DMS79 (cell line): ENCODE measurements around the gene TNN.

ENCODE experiments used
- DNase-seq: peaks from one replicate; lab custom pipeline; 2025; lab: John Stamatoyannopoulos, UW

TNN gene

DNA sequence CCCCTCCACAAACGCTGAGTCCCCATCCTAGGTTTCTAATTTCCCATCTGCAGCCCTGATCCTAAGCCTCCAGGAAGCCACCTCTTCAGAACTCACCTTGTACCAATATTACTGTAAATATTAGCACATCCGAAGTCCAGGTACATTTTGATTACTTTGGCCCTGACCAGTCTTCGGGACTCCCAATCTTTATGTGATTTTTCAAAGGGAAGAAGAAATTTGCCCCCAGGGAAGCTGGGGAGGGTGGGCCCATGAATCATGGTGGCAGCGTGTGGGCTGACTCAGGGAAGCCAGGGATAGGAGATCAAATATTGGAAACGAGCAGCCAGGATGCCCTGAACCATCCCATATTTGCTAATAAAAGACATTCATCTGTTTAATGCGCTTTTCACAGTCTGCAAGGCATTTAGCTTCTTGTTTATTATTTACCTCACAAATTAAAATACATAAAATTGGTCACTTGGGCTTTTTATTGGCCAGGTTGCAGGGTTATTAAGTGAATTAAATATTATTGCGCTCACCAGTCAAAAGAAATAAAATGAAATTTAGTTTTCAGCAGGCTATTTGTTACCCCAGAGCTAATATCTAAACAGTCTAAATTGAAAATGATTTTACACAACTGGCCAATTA, 78.4 kb downstream of the TNN start:
- no peak for DNase-seq

DNA sequence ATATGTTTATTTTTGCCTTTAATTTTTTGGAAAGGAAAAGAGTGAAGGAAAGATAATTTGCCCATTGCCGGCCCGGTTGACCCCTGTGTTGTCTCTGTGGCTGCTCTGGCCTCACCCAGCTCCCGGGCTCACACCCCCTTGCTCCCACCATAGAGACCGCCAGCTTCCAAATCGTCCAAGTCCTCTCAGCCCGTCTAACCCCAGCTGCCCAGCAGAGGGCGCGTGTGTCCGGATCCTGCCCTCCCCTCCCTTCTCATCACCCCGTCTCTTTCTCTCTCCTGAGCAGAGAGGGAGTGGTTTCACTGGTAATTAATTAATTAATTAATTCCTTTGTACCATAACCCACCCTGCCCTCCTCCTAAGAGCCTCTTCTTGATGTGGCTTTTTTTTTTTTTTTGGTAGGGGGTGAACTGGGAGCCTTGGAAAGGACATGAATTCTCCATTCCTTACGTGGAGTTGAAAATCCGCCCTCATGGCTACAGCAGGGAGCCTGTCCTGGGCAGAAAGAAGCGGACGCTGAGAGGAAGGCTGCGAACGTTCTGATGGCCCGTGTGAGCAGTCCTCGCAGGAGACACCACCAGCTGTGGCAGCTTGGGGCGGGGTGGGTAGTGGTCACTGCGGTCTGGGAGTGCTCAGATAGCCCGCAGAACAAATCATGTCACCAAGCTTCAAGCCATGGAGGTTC, 79.0 kb downstream of the TNN start:
- DNase-seq: peak; percentile 9

DNA sequence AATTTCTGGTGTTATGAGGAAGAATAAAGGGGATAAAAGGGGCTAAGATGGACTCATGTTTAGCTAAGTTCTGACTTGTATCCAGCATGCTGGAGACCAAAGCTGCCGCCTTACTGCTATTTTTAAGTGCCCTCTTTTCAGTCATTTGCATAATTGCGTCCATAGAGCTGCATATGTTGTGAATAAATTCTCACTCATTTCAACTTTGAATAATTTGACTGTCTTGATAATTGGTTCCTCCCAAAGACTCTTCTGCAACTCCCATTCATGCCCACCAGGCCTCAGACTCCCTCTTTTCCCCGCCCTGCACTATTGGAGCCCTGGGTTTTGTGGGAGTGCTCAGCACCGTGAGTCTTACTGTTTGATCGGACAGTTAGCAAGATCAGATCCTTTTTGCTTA, 79.9 kb downstream of the TNN start:
- no peak for DNase-seq

- no peak for DNase-seq
These were observed 80.4 kb downstream of the TNN start for GRCh38 chr1:175148068-175148467.

GRCh38 chr1:175150596-175151319, 83.1 kb downstream of the TNN start:
- no peak for DNase-seq

DNA sequence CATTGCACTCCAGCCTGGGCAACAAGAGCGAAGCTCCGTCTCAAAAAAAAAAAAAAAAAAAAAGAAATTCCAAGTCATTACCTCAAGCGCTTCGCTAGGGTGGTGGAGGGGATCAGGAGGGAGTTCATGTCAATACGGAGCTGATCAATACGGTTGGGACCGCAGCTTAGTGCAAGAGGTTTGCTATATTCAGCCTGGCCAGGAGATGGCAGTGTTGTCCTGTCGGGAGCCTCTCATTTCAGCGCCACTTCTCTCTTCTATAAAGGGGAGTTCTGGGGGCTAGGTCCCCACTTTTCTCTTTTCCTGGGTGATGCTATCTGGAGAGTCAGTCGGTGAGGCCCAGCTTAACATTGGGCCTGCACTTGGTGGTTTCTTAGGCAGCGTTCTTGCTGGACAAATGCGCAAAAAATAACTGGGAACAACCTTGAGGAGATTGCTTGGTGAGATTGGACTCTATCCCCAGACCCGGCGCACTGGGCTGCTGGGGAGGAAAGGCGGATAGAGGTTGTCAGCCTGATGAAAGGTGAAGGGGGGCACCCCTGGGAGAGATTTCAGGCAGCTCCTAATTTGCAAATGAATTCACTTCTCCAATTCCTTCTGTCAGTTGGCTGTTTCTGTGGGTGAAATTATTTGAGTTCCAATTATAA, 84.5 kb downstream of the TNN start:
- no peak for DNase-seq

GRCh38 chr1:175154629-175155472, 87.2 kb downstream of the TNN start:
- peak; percentile 24 for DNase-seq

DNA sequence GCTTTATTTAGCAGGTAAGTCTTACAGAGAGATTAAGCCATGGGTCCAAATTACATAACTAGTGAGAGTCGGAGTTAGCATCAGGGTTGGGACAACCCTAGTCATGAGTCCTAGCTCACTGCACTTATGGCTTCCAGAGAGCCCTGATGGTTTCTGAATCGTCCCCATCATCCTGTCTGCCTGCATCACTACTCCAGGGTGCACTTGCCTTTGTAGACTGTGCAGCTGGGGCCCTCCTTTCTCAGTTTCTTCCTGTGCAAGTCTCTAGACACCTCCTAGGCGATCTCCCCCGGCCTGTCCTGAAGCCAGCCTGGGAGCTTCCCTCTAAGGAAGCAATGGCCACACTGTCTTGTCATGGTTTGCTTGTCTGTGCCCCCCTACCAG, 87.8 kb downstream of the TNN start:
- DNase-seq: no peak

DNA sequence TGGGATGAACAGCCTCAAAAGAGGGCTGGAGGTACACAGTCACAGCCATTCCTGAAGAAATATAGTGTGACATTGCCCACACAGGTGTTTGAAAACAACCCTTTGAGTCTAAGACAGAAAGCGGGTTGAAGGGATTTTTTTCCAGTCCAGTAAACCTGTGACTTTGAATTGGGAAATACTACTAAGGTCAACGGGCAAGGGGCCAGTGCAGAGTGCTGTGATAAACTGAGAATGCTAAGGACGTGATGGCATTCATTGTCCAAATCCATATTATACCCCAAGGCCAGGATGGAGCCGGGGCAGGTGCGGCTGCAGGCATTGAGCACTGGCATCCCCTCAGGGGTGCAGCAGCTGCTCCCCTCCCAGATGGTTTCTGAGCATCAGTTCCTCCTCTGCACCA, 88.3 kb downstream of the TNN start:
- DNase-seq: no peak

DNA sequence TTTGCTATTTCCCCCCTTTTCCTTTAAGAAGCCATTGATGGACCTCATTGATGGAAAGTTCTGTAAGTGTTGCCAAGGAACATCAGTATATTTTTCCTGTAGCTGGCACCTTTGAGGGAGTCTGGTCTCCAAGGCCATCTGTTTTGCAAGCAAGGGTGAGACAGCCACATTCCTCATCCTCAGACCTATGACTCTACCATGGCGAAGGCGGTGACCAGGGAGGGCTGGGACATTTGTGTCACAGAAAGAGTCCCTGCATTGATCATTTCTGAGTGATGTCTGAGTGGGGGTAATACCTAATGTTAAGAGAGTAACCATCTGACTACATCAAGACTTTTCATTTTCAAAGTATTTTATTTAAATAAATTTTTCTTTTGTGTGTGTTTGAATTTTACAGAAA, 89.6 kb downstream of the TNN start:
- DNase-seq: no peak

GRCh38 chr1:175158170-175158591, 90.5 kb downstream of the TNN start:
- DNase-seq: no peak

DNA sequence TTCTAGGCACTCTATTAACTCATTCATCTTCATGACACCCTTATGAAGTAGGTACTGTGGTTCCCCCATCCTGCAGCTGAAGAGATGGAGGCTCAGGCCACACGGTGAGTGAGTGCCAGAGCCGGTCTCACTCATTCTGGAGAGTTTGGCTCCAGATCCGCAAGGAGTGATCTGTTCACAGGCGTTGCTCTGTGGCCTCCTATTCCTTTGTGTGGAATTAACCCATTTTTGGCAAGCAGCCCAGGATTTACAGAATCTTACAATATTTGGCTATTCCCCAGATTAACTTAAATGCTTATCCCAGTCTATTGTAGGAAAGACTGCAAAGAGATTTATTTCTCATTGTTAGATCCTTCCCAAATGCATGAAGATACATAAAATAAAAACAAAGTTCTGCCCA, 95.3 kb downstream of the TNN start:
- DNase-seq: no peak

DNA sequence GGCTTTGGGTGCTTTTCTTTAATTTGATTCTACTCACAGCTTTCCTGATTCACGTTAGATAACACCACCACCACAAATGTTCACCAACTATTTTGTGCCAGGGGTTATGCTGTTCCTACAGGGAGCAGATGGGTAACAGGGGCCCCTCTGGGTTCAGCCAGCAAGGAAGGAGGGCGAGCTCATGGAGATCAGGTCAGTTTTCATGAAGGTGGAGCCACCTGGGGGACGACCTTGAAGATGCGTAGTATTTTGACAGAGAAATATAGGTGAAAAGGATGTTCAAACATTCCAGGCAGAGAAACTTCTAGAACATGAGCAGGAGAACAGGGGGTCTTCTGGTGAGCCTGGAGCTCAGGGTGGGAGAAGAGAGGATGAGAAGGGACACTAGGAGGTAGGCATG, 96.1 kb downstream of the TNN start:
- DNase-seq: no peak

- no peak for DNase-seq
These were observed 97.1 kb downstream of the TNN start for GRCh38 chr1:175164751-175165150.

- no peak for DNase-seq
These were observed 99.1 kb downstream of the TNN start for GRCh38 chr1:175166746-175167145.

- DNase-seq: no peak
These were observed 100.2 kb downstream of the TNN start for GRCh38 chr1:175167861-175168260.

DNA sequence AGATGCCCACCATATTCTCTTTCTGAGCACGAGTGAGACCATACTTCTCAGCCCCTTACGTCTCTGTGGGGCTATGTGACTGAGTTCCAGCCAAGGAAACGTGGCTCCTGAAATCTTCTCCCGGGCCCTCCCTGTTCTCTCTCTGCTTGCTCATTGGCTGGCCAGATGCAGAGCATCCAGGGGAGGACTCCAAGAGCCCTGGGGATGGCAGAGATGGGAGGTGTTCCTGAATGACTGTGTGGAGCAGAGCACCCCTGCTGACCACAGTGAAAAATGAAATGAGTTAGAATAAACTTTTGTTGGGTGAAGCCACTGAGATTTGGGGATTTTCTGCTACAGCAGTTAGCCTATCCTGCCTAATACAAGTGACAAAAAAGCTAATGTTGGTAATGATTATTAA, 101.1 kb downstream of the TNN start:
- DNase-seq: no peak

DNA sequence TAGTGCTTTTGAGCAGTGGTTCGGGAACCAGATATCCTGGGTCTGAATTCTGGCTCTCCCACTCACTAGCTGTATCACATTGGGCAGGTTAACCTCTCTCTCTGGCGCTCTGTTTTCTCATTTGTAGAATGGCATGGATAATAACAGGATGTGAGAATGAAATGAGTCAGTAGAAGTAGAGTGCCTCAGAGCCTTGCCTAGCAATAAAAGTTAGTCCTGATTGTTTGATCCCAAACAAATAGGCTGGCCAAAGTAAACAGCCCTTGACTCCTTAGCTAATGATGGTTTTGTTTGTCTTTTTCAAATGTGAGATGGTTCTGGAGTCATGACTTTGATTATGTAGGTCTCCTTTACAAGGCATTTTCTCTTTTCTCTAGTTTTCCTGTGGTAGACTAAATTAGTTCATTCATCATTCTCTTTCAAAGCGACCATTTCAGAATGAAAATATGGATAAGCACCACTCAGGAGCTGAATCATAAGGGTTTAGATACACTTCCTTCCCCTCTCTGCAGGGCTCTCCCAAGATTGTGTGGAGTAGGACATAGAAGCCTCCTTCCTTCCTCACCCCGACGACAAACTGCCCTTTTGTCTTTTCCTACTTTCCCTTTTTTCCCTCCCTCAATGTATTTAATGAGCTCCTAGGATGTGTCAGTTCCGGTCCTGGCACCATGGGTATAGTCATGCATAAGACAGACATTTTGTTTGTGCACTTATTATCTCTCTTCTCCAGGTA, 101.8 kb downstream of the TNN start:
- no peak for DNase-seq

DNA sequence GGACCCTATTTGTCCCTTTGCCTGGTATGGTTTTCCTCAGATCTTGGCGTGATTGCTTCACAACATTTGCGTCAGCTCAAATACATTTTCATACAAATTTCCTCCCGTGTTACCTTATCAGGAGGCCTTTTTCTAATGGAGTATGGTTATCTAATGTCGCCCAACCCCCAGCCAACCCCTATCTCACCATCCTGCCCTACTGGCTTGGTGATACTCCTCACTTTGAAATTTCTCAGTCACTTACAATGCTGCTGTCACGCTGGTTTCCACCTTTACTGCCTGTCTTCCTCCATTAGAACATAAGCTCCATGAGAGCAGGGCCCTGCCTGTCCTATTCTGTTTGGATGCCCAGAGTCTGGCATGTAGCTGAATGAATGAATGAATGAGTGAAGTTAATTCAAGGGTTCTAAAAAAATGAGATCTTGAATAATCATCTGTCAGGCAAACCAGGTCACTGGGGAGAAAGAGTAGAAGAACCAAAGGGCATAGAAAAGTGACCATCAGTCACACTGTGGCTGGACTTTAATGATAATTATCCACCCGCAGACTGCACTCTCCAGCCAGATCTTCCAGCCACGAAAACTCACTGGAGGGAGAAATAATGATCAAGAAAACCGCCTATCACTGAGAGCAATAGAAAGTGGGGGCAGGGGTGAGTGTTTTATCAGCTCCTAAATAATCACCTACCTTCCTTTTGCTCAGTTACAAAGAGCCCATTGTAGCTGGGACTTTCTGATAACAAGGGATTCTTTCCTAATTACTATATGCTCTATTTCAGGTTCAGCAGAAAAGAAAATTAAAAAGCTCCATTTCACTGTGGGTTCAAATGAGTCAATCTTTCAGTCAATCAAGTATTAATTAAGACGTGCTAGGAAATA, 103.6 kb downstream of the TNN start:
- no peak for DNase-seq

- no peak for DNase-seq
These were observed 104.9 kb downstream of the TNN start for GRCh38 chr1:175172503-175172902.
